Thyroid gland (tissue), 4 donors: ENCODE results near the gene C7orf25. TPM values are rescaled to one million over a fixed set of nuclear protein-coding genes. Genes with fewer than 3 reads are reported as not detected.

ENCODE experiments used
- DNase-seq, 2 donors: peaks; one replicate each; pipeline ENCODE4 v3.0.0-alpha.2; 2019
- H3K27ac ChIP-seq, 3 donors: fragments of 200-600 bp; sonication (generic); 1 replicate in 2 of 3; 2 replicates in 1 of 3; pipeline ENCODE4 v1.5.1; 2016 to 2019; ENCODE audit warnings: mild to moderate bottlenecking in 1 of 3, moderate library complexity in 1 of 3
- H3K27me3 ChIP-seq: fragments of 200-600 bp; sonication (generic); one replicate; pipeline ENCODE4 v1.5.1; 2019
- H3K36me3 ChIP-seq, 2 donors: fragments of 200-600 bp; sonication (generic); one replicate each; pipeline ENCODE4 v1.5.1; 2016 to 2019
- H3K4me1 ChIP-seq, 2 donors: fragments of 200-600 bp; sonication (generic); one replicate each; pipeline ENCODE4 v1.5.1; 2017 to 2019
- H3K4me3 ChIP-seq, 3 donors: fragments of 200-600 bp; sonication (generic); replicated peaks in 1 of 3; 1 replicate in 2 of 3; 2 replicates in 1 of 3; pipeline ENCODE4 v1.5.1; 2016; ENCODE audit warnings: mild to moderate bottlenecking in 1 of 3
- H3K9me3 ChIP-seq: fragments of 200-600 bp; sonication (generic); one replicate; pipeline ENCODE4 v1.5.1; 2017
- POLR2A ChIP-seq, 2 donors: fragments of 450-650 bp; IDR thresholded peaks; one replicate each; pipeline ENCODE4 v1.6.1; 2017; ENCODE audit warnings: antibody characterized with exemption in 2 of 2, mild to moderate bottlenecking in 2 of 2, moderate library complexity in 1 of 2
- WGBS, 2 donors: methylation state at CpG; one replicate each; pipeline ENCODE4 v1.1.5; 2017; 5-methylcytosine and 5-hydroxymethylcytosine counted together
- intact Hi-C: fragments of 100-400 bp; cut with DNase I; formaldehyde crosslinking; loops from one replicate; pipeline ENCODE4 v1.15.1; 2023
- total RNA-seq, 4 donors: library from RNA; depleted of rRNA; stranded (reverse); fragments of >200 nt; gene quantifications; one replicate each; pipeline ENCODE4 v1.2.3, GENCODE V29; 2016
- TF ChIP-seq, protein P1 (sequence below), 6 experiments: fragments of 200-600 bp in 3 of 6; fragments of 450-650 bp in 3 of 6; sonication (generic) in 3 of 6; IDR thresholded peaks; one replicate each; pipeline ENCODE4 v1.5.1; 2016 to 2019; ENCODE audit warnings: antibody characterized with exemption in 6 of 6, mild to moderate bottlenecking in 2 of 6, inconsistent platforms in 1 of 6, moderate library complexity in 1 of 6

Gene C7orf25
- total RNA-seq, 4 donors from 2014 or later, result 12.5 to 18.9 (median 14.9) TPM

DNA sequence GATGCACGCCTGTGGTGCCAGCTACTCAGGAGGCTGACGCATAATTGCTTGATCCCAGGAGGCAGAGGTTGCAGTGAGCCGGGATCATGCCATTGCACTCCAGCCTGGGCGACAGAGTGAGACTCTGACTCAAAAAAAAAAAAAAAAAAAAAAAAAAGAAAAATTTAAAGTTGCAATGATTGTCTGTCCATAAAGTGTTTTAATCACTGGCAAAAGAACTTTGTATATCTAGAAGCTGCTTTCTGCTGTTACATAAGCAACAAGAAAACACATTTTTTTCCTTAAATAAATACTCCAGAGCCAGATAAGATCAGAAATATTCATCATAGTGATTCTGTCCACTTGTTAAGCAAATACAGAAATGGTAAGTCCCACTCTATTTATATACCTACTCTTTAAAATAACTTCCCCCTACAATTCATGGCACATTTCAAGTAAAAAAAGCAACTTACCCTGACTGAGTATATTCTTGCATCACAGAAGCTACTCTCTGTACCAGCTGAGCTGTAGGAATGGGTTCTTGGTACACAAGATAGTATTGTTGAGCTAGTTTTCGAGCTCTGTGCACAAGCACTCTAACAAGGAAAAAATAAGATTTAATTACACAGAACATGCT lies 12.5 kb upstream of the C7orf25 start:
- Histone ChIP-seq H3K36me3 (peaks cover 53 to 60% of the 10 kb centered on the region in 2 donors), H3K4me1 (peaks cover 0 to 4% of the 10 kb centered on the region in 2 donors), H3K27me3 (no peaks in the 10 kb centered on the region), H3K9me3 (no peaks in the 10 kb centered on the region), H3K27ac (no peak overlapping the region), H3K4me3 (no peak overlapping the region)
- intact Hi-C loops, result no loop called here
- DNase-seq, result no peak
- WGBS, 2 donors, result 96% methylated on average over 5 of the region's 5 CpGs
- TF ChIP-seq, protein P1, sequence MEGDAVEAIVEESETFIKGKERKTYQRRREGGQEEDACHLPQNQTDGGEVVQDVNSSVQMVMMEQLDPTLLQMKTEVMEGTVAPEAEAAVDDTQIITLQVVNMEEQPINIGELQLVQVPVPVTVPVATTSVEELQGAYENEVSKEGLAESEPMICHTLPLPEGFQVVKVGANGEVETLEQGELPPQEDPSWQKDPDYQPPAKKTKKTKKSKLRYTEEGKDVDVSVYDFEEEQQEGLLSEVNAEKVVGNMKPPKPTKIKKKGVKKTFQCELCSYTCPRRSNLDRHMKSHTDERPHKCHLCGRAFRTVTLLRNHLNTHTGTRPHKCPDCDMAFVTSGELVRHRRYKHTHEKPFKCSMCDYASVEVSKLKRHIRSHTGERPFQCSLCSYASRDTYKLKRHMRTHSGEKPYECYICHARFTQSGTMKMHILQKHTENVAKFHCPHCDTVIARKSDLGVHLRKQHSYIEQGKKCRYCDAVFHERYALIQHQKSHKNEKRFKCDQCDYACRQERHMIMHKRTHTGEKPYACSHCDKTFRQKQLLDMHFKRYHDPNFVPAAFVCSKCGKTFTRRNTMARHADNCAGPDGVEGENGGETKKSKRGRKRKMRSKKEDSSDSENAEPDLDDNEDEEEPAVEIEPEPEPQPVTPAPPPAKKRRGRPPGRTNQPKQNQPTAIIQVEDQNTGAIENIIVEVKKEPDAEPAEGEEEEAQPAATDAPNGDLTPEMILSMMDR (IDR thresholded peaks at IDR 0.05), result no peak
- TF ChIP-seq POLR2A (IDR thresholded peaks at IDR 0.05), result no peak

GRCh38 chr7:42922017-42922753 lies 10.3 kb upstream of the C7orf25 start:
- H3K27ac ChIP-seq, result no peak overlapping the region
- TF ChIP-seq, protein P1 (IDR thresholded peaks at IDR 0.05), result no peak
- no peak for TF ChIP-seq POLR2A (IDR thresholded peaks at IDR 0.05)
- DNase-seq, result no peak
- 94 to 96% methylated on average over 3 of the region's 3 CpGs for WGBS, 2 donors
- intact Hi-C loops, result no loop called here
- H3K27me3 ChIP-seq, result no peaks in the 10 kb centered on the region
- no peaks in the 10 kb centered on the region for H3K9me3 ChIP-seq
- peaks cover 63 to 66% of the 10 kb centered on the region in 2 donors for H3K36me3 ChIP-seq
- no peak overlapping the region for H3K4me3 ChIP-seq
- H3K4me1 ChIP-seq, result no peaks in the 10 kb centered on the region

DNA sequence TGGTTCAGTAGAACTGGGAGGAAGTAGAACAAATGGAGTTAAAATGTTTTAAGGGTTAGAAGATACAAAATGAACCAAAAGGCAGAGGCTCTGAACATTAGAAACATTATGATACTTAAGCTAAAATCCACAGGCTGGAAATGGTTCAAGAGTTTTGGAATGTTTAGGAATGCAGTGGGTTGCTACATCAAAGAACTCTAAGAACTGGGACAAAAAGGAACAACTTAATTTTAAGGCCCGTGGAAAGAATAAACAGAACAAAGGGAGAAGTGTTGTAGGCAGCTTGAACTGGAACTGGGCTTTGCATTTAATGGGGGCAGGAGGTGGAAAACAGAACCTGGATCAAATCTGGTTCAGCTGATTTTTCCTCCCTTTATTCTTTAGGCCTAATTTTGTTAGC lies 3.5 kb upstream of the C7orf25 start:
- H3K27me3 ChIP-seq, result no peaks in the 10 kb centered on the region
- intact Hi-C loops, result no loop called here
- WGBS, 2 donors, result 34 to 36% methylated on average over 1 of the region's 1 CpG
- peak overlapping the region in 1 of 3 donors; percentile 11 for H3K27ac ChIP-seq
- H3K9me3 ChIP-seq, result no peaks in the 10 kb centered on the region
- no peak for TF ChIP-seq POLR2A (IDR thresholded peaks at IDR 0.05)
- TF ChIP-seq, protein P1 (IDR thresholded peaks at IDR 0.05), result no peak
- peaks cover 13 to 22% of the 10 kb centered on the region in 2 donors for H3K4me1 ChIP-seq
- H3K36me3 ChIP-seq, result peaks cover 19 to 27% of the 10 kb centered on the region in 2 donors
- no peak for DNase-seq
- no peak overlapping the region for H3K4me3 ChIP-seq

DNA sequence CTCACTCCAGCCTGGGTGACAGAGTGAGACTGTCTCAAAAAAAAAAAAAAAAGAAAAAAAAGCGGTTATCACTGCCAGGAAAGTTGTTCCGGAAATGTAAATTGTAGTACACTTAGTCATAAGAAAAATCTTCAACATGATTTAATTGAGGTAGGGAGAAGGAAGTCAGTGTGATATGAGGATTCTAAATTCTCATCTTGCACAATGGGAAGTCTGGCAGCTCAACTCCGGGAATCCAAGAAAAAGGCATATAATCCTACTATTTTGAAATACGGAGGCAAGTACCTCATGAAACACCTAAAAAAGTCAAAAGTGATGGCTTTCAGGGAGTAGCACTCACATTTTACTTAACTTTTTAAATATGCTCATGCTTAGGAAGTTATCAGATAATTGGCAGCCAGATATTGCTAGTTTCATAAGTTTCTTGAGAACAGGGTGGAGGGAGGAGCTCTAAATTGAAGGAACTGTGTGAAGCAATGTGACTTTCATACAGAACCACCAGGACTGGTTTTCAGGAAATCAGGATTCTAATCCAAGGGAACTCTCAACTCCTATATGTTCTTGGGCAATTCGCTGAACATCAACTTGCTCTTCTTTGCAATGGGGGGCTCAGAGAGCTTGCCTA lies 2.7 kb upstream of the C7orf25 start:
- TF ChIP-seq, protein P1 (IDR thresholded peaks at IDR 0.05), result no peak
- no peak for TF ChIP-seq POLR2A (IDR thresholded peaks at IDR 0.05)
- H3K4me1 ChIP-seq, result peaks cover 14 to 22% of the 10 kb centered on the region in 2 donors
- DNase-seq, result no peak
- no peaks in the 10 kb centered on the region for H3K9me3 ChIP-seq
- WGBS, 2 donors, result 51 to 62% methylated on average over 4 to 5 of the region's 5 CpGs
- peak overlapping the region in 1 of 3 donors; percentile 12 for H3K27ac ChIP-seq
- no peaks in the 10 kb centered on the region for H3K27me3 ChIP-seq
- peaks cover 10 to 19% of the 10 kb centered on the region in 2 donors for H3K36me3 ChIP-seq
- no peak overlapping the region for H3K4me3 ChIP-seq
- intact Hi-C loops, result no loop called here

DNA sequence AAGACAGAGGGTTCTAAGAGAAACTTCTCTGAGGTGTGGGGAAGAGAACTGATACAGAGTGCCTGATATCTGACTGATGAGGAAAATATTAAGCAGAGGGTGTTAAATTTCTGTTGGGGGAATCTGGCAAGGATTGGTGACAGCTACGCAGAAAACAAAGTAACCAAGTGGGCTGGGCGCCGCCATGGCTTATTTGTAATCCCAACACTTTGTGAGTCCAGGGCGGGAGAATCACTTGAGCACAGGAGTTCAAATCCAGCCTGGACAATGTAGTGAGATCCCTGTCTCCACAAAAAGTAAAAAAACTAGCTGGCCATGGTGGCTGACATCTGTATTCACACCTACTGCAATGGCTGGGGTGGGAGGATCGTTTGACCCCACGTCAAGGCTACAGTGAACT lies 2.1 kb upstream of the C7orf25 start:
- Histone ChIP-seq H3K4me3 (no peak overlapping the region), H3K9me3 (no peaks in the 10 kb centered on the region), H3K27ac (no peak overlapping the region), H3K36me3 (peaks cover 10 to 14% of the 10 kb centered on the region in 2 donors), H3K27me3 (no peaks in the 10 kb centered on the region), H3K4me1 (peaks cover 14 to 22% of the 10 kb centered on the region in 2 donors)
- WGBS, 2 donors, result 77 to 79% methylated on average over 6 of the region's 6 CpGs
- DNase-seq, result no peak
- intact Hi-C loops, result no loop called here
- TF ChIP-seq POLR2A (IDR thresholded peaks at IDR 0.05), result no peak
- TF ChIP-seq, protein P1 (IDR thresholded peaks at IDR 0.05), result no peak
